ENCODE measurements around the gene ARFGAP1. TPM values are rescaled to one million over a fixed set of nuclear protein-coding genes. Genes with fewer than 3 reads are reported as not detected.

ARFGAP1 gene
- total RNA-seq, 1 donor from 2014 or later: 78.6 TPM

GRCh38 chr20:63281742-63282665, 9.4 kb downstream of the ARFGAP1 start:
- no peak for DNase-seq (ENCODE audit: low read depth)
- no peak overlapping the region for H3K4me3 ChIP-seq (ENCODE audit: low read depth, low read length)
- no peak for TF ChIP-seq CTCF (conservative IDR thresholded peaks at IDR 0.05; ENCODE audit: low read depth, low read length)

GRCh38 chr20:63282946-63283345, 10.3 kb downstream of the ARFGAP1 start:
- DNase-seq (ENCODE audit: low read depth): no peak
- TF ChIP-seq CTCF (conservative IDR thresholded peaks at IDR 0.05; ENCODE audit: low read depth, low read length): no peak
- no peak overlapping the region for H3K4me3 ChIP-seq (ENCODE audit: low read depth, low read length)

GRCh38 chr20:63283397-63284082, 10.9 kb downstream of the ARFGAP1 start:
- H3K4me3 ChIP-seq (ENCODE audit: low read depth, low read length): no peak overlapping the region
- TF ChIP-seq CTCF (conservative IDR thresholded peaks at IDR 0.05; ENCODE audit: low read depth, low read length): no peak
- DNase-seq (ENCODE audit: low read depth): no peak

GRCh38 chr20:63284083-63284440, 11.4 kb downstream of the ARFGAP1 start:
- DNase-seq (ENCODE audit: low read depth): no peak
- no peak for TF ChIP-seq CTCF (conservative IDR thresholded peaks at IDR 0.05; ENCODE audit: low read depth, low read length)
- no peak overlapping the region for H3K4me3 ChIP-seq (ENCODE audit: low read depth, low read length)

- DNase-seq (ENCODE audit: low read depth): no peak
- no peak for TF ChIP-seq CTCF (conservative IDR thresholded peaks at IDR 0.05; ENCODE audit: low read depth, low read length)
- H3K4me3 ChIP-seq (ENCODE audit: low read depth, low read length): no peak overlapping the region
These were observed 11.9 kb downstream of the ARFGAP1 start for GRCh38 chr20:63284544-63284949.

GRCh38 chr20:63284981-63285524, 12.4 kb downstream of the ARFGAP1 start:
- TF ChIP-seq CTCF (conservative IDR thresholded peaks at IDR 0.05; ENCODE audit: low read depth, low read length): no peak
- DNase-seq (ENCODE audit: low read depth): no peak
- no peak overlapping the region for H3K4me3 ChIP-seq (ENCODE audit: low read depth, low read length)
